Posterior cingulate gyrus (tissue), 11 donors: ENCODE measurements around the gene SDK1.

Experiments
- DNase-seq, 10 donors: peaks; one replicate each; pipeline versions ENCODE4 v3.0.0 to v3.0.0-alpha.2; 2020 to 2021; ENCODE audit warnings: mixed read lengths in 3 of 10
- intact Hi-C: fragments of 100-400 bp; cut with DNase I; formaldehyde crosslinking; loops from one replicate; pipeline ENCODE4 v1.15.1; 2023

SDK1 gene

DNA sequence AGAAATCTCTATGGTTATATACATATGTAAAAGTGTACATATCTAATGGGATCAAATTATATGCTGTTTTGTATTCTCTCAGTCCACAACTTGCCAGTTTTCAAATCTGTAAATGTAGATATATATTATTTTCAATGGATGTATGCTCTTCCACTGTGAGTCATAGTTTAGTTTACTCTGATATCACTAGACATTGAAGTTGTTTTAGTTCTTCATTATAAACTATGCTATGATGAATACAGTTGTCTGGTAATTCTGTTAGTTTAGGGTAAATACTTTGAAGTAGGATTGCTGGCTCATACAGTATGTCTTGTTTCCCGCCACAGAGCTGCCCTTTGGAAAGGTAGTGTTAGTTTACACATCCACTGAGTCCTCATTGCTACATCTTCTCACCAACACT is 25.2 kb downstream of the SDK1 start:
- intact Hi-C loops, result no loop called here
- no peak for DNase-seq

DNA sequence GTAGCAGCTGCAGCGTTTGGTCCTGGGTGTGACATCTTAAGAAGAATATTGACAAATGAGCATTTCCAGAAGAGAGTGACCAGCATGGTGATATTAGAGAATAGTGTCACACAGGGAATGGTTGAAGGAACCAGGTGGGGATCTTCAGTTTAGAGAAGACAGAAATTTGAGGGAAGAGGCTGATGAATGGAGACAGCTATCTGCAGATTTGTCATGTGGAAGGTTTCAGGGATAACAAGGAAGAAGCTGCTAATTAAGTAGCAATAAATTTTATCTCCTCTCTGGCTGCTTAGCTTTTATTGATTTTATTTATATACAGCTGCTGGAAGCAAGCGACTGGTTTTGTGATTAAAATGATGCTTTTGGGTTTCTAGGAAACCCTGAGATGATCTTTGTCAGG is 26.0 kb downstream of the SDK1 start:
- intact Hi-C loops, result no loop called here
- no peak for DNase-seq

DNA sequence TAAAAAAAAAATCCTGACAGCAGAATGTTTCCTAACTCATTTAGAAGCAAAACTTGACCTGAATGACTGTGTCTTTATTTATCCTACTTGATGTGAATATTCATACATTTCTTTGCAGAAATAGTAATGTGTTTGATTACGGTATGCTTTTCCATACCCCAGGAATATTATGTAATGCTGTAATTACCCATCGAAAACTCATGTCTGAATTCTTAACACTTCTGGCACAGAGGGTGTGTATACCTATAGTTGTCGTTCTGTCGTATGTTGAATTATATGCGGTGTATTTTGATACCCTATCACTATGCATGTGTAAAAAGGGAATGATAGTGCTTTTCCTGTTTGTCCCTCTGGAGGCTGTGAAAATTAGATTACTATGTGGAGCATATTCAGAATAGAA is 26.6 kb downstream of the SDK1 start:
- intact Hi-C loops, result no loop called here

DNA sequence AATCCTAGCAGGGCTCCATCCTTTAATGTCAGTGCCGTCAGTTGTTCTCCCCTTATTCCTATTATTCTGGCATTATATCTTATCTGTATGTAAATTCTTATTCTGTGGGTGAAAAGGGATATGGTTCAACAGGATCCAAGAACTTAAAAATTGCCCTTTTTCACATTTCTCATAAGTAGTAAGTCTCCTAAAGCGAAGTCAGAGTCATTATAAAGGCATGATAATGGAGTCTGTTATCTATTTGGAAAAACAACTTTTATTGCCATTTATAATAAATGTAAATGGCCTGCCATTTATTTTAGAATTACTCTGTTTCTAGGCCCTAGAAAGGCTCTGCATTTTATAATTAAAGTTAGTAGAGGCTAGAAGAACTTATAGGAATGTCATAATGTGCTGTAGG is 31.3 kb downstream of the SDK1 start:
- intact Hi-C loops, result no loop called here
- DNase-seq, result no peak

More for the DNA sequence above, 26.6 kb downstream of the SDK1 start:
- no peak for DNase-seq

DNA sequence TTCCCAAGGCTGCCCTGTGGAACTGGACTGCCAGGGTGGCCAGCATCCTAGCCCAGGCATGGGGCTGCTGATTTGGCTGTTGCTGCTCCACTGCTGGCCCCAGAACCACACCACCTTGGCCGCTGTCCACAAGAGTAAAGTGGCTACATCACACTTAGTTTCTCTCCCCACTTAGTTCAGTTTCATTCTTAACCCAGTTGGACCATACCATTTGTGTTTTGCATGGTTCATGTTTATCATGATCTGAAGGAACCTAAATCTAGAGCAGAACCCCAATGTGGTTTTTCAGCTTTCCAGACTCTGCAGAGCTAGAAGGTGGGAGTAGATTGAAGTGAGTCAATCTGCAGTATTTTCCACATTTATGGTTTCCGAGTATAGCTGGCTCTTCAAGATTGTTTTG is 32.8 kb downstream of the SDK1 start:
- DNase-seq, result peak in 1 of 10 donors; percentile 47
- intact Hi-C loops, result no loop called here

DNA sequence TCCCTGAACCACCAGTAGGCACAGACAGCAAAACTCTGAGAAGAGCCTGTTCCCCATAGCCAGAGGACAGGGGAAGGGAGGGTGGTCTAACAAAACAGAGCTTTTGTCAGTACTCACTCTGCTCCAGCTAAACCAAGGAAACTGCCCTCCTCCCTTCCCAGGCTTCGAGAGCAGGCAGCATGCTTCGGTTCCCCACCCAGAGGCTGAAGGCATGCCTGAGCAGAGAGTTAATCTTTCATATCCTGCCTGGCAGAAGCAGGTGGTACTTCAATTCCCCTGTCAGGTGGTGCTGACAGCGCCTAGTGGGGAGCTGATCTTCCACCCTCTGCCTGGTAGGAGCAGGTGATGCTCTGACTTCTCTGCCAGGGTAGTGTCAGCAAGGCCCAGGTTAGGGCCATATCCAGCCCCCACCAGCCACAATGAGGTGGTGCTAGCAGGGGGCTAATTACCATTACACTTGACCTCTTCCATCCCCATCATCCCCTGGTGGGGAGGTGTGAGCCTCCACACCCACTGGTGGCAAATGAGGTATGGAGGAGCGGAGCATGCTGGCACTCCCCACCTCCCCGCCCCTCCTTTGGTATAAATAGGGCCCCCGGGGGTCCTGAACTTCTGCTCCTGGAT is 35.1 kb downstream of the SDK1 start:
- DNase-seq, result peak in 1 of 10 donors; percentile 61
- intact Hi-C loops, result no loop called here

DNA sequence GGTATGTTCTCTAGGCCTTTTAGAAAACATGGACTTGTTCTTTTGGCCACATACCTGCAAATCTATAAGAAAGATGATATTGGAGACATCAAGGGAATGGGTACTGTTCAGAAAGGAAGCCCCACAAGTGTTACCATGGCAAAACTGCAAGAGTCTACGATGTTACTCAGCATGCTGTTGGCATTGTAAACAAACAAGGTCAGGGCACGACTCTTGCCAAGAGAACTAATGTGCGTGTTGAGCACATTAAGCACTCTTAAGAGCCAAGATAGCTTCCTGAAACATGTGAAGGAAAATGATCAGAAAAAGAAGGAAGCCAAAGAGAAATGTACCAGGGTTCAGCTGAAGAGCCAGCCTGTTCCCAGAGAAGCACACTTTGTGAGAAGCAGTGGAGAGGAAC is 37.1 kb downstream of the SDK1 start:
- intact Hi-C loops, result no loop called here
- no peak for DNase-seq

DNA sequence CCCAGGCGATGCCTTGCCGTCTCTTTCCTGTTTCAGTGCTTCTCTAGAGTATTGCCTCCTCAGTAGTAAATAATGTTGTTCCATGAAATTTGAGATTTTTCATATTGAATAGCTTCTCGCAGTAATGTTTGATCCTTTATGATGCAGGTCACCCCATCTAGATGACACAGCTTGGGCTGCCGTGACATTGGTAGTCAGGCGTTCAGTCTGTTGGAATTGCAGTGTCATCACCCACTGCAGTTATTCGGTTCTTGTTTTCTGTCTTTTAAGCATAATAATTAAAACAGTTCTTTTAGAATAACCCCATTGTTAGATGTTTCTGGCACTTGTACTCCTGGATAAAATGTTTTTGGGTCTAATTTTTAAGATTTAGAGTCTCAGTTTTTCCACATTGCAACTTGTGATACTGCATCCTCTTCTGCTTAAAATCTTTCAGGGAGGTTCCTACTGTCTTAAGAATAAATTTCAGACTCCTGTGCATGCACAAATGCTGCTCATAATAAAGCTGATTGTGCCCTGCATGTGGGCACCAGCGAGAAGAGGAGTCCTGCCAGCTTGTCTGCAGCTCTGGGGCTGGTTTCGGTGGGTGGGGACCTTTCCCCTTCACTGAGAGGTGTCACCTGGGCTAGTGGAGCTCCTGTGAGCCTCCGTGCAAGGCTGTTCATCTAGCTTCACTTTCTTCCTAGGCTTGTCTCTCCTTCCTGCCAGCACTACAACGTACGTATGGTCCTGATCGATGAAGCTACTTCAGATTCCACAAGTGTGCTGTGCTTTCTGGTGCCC is 44.8 kb downstream of the SDK1 start:
- DNase-seq, result peak in 1 of 10 donors; percentile 35
- intact Hi-C loops, result no loop called here

DNA sequence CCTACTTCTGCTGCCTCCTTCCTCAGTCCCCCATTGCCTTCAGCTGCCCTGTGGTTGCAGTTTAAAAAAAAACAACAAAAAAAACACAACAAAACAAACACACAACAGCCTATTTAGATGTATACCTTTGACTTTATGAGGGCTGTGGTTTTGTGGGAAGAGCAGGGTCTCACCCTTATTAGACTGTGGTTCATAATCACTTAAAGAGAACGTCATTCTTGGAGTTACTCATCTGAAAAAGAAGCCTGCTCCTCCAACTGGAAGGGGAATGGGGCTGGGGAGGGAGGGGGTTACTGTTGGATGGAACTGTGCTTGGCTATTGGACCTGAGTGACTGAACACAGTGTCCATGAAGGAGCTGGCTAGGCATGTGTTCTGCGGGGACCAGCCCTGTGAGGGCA is 48.1 kb downstream of the SDK1 start:
- intact Hi-C loops, result no loop called here
- peak in 1 of 10 donors; percentile 29 for DNase-seq

DNA sequence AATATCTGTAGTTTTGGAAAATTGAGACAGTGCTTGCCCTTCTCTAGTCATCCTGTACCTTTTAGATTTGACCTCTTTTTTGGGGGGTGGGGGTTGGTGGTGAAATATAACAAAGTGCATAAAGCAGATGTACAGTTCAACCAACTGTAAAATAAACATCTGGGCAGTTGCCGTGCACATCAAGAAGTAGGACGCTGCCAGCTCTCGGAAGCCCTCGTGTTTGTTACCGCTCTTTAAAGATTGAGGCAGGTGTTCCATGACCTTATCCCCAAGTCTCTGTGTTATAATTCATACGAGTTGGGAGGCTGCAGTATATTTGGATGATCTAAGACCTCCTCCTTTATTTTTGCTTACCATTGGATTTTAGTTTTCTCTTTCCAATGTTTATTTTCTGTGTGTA is 55.1 kb downstream of the SDK1 start:
- intact Hi-C loops, result no loop called here

DNA sequence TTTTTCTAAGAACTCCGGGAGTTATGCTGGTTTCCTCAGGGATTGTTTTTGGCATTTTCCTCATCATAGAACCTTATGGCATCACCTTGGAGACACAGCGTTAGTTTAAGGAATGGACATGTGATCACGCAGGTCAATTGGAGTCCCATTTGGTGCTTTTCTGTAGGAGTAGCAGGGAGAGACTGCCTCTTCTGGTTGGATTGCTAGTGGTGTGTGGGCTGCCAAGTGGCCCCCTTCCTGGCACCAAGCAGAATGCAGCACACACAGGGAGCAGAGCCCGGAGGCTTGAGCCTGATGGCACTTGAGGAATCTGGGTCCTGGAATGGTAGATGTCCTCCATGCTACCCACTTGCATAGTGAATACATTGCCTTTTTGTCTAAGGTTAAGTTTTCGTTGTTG is 57.9 kb downstream of the SDK1 start:
- no peak for DNase-seq
- intact Hi-C loops, result no loop called here

More for the DNA sequence above, 55.1 kb downstream of the SDK1 start:
- no peak for DNase-seq

DNA sequence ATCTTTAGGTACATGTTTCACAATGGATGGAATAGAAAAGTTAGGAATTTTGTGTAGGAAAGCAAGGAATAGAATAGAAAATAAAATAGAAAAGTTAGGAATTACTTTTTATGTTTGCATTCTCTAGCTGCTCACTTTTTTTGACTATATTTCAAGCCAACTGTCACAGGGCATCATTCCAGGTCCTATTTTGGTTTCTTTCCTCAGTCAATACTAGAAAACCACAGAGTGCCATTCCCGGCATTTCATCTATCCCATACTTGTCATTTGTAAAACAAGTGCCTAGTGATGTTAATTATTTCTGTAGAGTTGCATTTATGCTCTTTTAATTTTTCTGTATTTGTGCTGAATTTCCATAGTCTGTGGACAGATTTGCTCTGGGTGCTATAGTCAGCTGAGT is 66.2 kb downstream of the SDK1 start:
- intact Hi-C loops, result no loop called here

DNA sequence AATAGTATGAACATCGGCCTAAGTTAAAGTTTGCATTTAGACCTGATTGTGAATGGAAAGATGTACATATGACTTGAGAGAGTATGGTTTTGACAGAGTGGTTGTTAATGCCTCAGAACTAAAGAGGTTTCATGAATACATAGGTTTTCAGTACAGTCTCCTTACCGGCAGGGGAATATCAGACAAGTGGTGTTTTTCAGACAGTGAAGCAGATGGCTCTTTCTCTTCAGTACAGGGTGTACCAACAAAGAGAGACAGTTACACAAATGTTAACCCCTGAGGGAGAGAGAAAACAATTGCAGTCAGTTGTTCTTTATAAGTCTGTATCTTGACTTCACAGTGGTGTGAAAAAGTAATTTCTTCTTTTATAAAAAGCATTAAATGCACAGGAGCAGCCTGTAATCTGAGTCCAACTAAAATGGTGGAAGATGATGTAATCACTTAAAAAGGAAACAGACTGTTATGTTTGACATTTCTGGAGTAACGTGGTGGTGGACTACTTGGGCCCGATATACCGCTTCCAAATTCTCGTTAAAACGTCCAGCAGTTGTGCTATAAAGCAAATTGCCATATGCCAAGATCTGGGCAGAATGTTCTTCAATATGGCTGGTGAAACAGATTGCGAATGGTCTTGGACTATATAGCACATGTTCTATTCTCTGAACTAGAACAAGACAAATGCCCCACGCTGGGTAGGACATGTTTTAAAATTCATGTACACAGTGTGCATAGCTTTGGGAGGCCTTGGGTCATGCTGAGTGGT is 69.2 kb downstream of the SDK1 start:
- DNase-seq, result no peak
- intact Hi-C loops, result no loop called here

More for the DNA sequence above, 66.2 kb downstream of the SDK1 start:
- DNase-seq, result no peak

DNA sequence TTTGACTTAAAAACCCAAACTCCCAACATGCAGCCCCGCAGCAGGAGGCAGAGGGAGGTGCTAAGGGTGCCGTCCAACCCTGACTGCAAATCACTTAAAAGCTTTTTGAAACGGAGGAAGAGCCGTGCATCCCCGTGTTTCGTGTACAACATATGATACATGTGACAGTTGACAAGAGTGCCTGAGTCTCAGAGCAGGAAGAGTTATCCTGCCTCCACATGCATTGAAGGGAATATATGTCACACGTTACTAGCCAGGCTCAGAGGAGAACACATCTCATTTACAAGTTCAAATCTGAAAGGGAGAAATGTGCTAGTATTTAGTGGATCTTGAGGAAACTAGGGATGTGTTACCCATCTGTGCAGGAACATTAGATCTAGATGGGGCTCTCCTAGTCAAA is 69.9 kb downstream of the SDK1 start:
- intact Hi-C loops, result no loop called here
- DNase-seq, result peak in 1 of 10 donors; percentile 33

DNA sequence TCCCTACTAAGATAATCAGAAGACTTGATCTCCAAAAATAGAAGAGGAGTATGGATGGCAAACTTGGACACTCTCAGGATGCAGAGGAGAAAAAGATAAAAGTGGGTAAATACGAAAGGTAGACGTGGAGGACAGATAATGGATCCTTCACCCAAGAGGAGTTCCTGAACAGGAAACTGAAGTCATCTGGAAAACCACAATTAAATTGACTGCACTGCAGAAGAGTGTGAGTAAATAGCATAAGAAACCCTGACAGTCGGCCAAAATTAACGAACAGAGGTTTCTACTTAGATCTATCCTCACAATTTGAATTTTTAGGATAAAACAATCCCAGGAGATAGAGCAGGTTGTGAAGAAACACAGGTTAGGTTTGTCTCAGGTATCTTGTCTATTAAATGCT is 70.5 kb downstream of the SDK1 start:
- intact Hi-C loops, result no loop called here
- DNase-seq, result no peak

DNA sequence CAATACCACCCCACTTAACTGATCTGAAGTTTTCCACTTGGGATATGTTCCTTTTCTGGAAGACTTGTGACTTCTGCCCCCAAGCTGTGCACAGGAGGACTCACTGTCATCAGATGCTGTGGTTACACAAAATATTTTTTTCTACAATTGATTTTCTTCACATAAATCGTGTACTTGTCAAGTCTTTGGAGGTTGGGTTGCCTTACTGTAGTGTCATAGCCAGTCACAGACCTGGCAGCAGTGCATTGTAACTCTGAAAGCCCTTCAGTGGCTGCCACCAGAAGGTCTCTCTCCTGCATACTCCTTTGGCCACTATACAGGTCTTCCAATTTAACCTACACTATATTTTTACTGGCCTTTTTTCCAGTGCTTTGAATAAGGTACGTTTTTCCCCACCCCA is 73.2 kb downstream of the SDK1 start:
- intact Hi-C loops, result no loop called here
- DNase-seq, result no peak

DNA sequence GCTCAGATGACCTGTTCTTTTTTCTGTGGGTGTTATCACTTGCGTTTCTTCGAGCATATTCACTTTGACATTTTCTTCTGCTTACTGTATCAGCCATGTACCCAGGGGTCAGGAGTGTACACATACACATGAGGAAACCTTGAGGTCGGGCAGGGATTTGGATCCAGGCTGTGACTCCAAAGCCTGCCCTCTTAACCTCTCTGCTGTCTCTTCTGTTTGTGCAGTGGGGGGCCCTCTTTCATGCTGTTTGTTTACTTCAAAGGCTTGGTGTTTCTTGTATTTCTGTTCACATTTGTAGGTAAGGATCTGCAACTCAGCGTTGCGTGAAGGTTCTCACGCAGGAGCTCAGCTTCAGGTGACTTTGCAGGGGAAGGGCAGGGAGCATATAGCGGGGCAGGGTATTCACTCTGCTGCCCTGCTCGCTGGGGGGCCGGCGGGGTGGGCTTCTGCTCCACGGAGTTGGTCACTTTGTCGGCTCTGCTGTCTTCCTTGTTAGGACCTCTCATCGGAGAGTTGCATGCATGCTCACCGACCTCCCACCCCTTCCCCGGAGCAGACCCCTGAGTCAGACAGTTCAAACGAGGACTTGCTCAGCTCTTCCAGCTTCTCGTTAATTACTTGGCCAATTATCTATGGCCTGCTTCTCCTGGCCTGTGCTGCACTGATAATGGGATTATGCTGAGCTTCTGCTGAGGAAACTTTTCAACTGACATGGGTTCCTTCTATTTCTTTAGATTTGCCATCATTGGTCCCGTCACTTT is 77.5 kb downstream of the SDK1 start:
- intact Hi-C loops, result no loop called here
- DNase-seq, result peak in 1 of 10 donors; percentile 46

DNA sequence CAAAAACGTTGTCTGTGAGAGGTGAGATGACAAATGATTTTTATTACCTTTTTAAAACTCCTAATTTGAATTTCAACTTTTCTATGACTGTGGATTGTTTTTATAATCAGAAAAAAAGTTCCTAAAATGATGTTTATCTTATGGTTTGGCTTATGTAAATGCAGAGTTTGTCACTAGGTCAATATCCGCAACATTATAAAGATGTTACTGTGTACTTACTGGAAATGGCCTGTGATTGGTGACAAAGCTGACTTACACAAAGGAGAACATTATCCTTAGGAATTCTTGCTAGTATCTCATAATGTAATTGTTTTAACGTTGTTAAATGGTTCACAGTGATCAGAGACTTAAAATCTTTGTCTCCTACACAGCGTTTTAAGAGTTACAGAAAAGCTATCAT is 79.0 kb downstream of the SDK1 start:
- intact Hi-C loops, result no loop called here

DNA sequence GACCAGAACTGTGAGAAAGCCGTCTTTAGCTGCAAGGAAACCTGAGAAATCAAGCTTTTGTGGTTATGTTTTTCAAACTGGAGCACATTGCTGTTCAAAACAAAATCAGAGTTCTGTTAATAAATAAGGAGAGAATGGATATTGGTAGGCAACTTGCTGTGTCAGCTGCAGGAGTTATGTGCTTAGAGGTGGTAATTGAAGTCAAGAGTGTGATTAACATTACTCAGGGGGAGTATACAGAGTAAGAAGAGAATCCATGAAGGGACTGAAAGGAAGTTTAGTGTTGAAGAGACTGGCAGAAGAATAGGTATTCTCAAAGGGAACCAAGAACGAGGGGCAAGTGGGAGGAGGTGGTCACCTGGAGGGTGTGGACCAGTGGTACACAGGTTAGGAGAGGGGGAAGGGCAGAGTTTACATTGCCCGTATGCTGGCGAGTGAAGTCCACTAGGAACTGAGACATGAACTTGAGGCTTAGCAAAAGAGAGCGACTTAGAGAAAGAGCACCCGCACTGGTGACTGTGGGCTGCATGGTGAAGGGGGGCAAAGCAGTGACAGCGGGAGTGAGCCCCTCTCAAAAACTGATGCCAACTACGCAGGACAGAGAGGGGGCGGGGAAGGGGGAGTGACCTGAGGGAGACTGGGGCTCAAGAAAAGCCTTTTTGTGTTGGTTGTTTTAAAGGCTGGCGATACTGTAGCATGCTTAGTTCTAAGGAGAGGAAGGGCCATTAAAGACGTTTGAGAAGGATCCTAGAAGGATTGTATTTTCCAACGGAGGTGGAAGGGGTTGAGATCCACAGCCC is 80.0 kb downstream of the SDK1 start:
- intact Hi-C loops, result no loop called here
- no peak for DNase-seq

More for the DNA sequence above, 79.0 kb downstream of the SDK1 start:
- no peak for DNase-seq
